Trophoblast cell (in vitro differentiated cells and primary cell): ENCODE data around the gene PRKCH.

Experiments used
- DNase-seq, 2 donors: peaks; one replicate each; pipeline ENCODE4 v3.0.0-alpha.2; 2016
- H2AFZ ChIP-seq: 2 replicates; pipeline ENCODE4 v1.6.1; 2013; ENCODE audit warnings: low read length, moderate library complexity, mild to moderate bottlenecking; ENCODE audit not compliant: insufficient read depth, poor library complexity
- H2AK5ac ChIP-seq: 2 replicates; pipeline ENCODE4 v1.6.1; 2013; ENCODE audit warnings: mild to moderate bottlenecking, low read length
- H2BK120ac ChIP-seq: 2 replicates; pipeline ENCODE4 v1.6.1; 2013; ENCODE audit warnings: low read length, mild to moderate bottlenecking, moderate library complexity; ENCODE audit not compliant: insufficient read depth, poor library complexity
- H2BK12ac ChIP-seq: 2 replicates; pipeline ENCODE4 v1.6.1; 2013; ENCODE audit warnings: mild to moderate bottlenecking, low read length, moderate library complexity
- H2BK5ac ChIP-seq: 2 replicates; pipeline ENCODE4 v1.6.1; 2013; ENCODE audit warnings: low read length, low read depth, moderate library complexity, mild to moderate bottlenecking; ENCODE audit not compliant: poor library complexity
- H3K14ac ChIP-seq: 2 replicates; pipeline ENCODE4 v1.6.1; 2013; ENCODE audit warnings: mild to moderate bottlenecking, low read length
- H3K18ac ChIP-seq: 2 replicates; pipeline ENCODE4 v1.6.1; 2013; ENCODE audit warnings: mild to moderate bottlenecking, low read length
- H3K23ac ChIP-seq: 2 replicates; pipeline ENCODE4 v1.6.1; 2013; ENCODE audit warnings: low read length
- H3K27ac ChIP-seq: 2 replicates; pipeline ENCODE4 v1.5.1; 2013; ENCODE audit warnings: low read depth, mild to moderate bottlenecking, inconsistent platforms, low read length, moderate library complexity
- H3K27me3 ChIP-seq: 2 replicates; pipeline ENCODE4 v1.6.1; 2013; ENCODE audit warnings: inconsistent platforms, mild to moderate bottlenecking, low read length, moderate library complexity; ENCODE audit not compliant: insufficient read depth
- H3K36me3 ChIP-seq, 2 experiments: 1 replicate in 1 of 2; 2 replicates in 1 of 2; pipeline ENCODE4 v1.6.1; 2013; ENCODE audit warnings: low read length in 2 of 2, mild to moderate bottlenecking in 2 of 2, moderate library complexity in 1 of 2; ENCODE audit not compliant: insufficient read depth in 2 of 2, control insufficient read depth in 1 of 2
- H3K4ac ChIP-seq: 2 replicates; pipeline ENCODE4 v1.6.1; 2013; ENCODE audit warnings: low read depth, mild to moderate bottlenecking, low read length, moderate library complexity
- H3K4me1 ChIP-seq, 2 experiments: 1 replicate in 1 of 2; 2 replicates in 1 of 2; pipeline ENCODE4 v1.6.1; 2013; ENCODE audit warnings: low read length in 2 of 2, mild to moderate bottlenecking in 2 of 2, moderate library complexity in 1 of 2; ENCODE audit not compliant: insufficient read depth in 2 of 2, control insufficient read depth in 1 of 2
- H3K4me2 ChIP-seq: 2 replicates; pipeline ENCODE4 v1.6.1; 2013; ENCODE audit warnings: inconsistent platforms, mild to moderate bottlenecking, low read length, moderate library complexity
- H3K4me3 ChIP-seq: 2 replicates; pipeline ENCODE4 v1.5.1; 2013; ENCODE audit warnings: mild to moderate bottlenecking, low read depth, low read length, inconsistent platforms
- H3K79me1 ChIP-seq: one replicate; pipeline ENCODE4 v1.6.1; 2013; ENCODE audit warnings: low read length
- H3K79me2 ChIP-seq: 2 replicates; pipeline ENCODE4 v1.6.1; 2013; ENCODE audit warnings: low read length, mild to moderate bottlenecking; ENCODE audit not compliant: control insufficient read depth, insufficient read depth, poor library complexity
- H3K9ac ChIP-seq: 2 replicates; pipeline ENCODE4 v1.6.1; 2013; ENCODE audit warnings: mild to moderate bottlenecking, low read length
- H3K9me3 ChIP-seq: 2 replicates; pipeline ENCODE4 v1.6.1; 2013; ENCODE audit warnings: low read depth, mild to moderate bottlenecking, control low read depth, inconsistent platforms, low read length; ENCODE audit not compliant: insufficient read depth
- H4K12ac ChIP-seq: 2 replicates; pipeline ENCODE4 v1.6.1; 2013; ENCODE audit warnings: low read depth, mild to moderate bottlenecking, low read length, moderate library complexity
- H4K8ac ChIP-seq: 2 replicates; pipeline ENCODE4 v1.6.1; 2013; ENCODE audit warnings: low read depth, mild to moderate bottlenecking, low read length, moderate library complexity
- H4K91ac ChIP-seq: one replicate; pipeline ENCODE4 v1.6.1; 2013; ENCODE audit warnings: low read depth, mild to moderate bottlenecking, low read length, moderate library complexity
- WGBS: extraction: QIAGEN DNeasy Blood & Tissue Kit; methylation state at CpG from one replicate; pipeline ENCODE4 v1.1.7; 2013; ENCODE audit warnings: missing lambda C conversion rate; ENCODE audit not compliant: insufficient read length, insufficient coverage; ENCODE audit errors: extremely low coverage; 5-methylcytosine and 5-hydroxymethylcytosine counted together

PRKCH gene

DNA sequence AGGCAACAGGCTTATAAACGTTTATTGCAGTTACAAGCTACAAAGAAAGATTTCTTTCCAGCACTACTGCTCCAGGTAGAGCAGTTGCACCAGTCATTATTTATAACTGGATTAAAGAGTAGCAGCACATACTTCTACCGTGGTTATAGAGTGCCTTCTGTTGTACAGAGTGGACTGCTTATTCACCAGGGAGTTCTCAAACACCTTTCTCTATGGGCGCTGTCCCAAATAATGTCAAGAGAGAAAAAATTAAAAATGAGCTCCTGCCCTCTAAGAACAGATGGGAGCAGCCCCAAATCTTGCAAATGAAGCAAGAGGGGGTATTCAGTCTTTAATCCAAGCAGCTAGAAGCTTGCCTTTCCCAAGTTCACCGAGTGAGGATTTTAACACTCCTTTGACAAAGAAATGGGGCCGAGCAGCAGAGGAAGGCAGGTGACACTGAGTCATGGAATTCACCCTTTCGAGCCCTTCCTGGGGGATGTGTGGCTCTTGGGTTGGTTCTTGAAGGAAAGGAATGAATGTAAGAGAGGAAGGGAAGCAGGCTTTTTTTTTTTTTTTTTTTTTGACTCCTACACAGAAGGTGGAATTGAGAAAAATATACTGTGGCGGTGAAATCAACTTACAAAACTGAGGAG, 181.2 kb downstream of the PRKCH start:
- no peak overlapping the region for H3K18ac ChIP-seq
- no peak overlapping the region for H3K9ac ChIP-seq
- peak overlapping the region; percentile 40 for H4K8ac ChIP-seq
- peak overlapping the region; percentile 78 for H3K27ac ChIP-seq
- H2AK5ac ChIP-seq: peak overlapping the region; percentile 43
- H2BK5ac ChIP-seq: peak overlapping the region; percentile 64
- peak in 1 of 2 donors; percentile 35 for DNase-seq
- peak overlapping the region; percentile 33 for H4K91ac ChIP-seq
- no peak overlapping the region for H4K12ac ChIP-seq
- no peaks in the 10 kb centered on the region for H3K27me3 ChIP-seq
- no peak overlapping the region for H3K4me2 ChIP-seq
- peak overlapping the region; percentile 27 for H3K14ac ChIP-seq
- H3K4me3 ChIP-seq: no peak overlapping the region
- peak overlapping the region; percentile 85 for H2BK12ac ChIP-seq
- WGBS: no CpG with 5 or more reads among the region's 7 CpGs
- no peaks in the 10 kb centered on the region for H3K9me3 ChIP-seq
- peak overlapping the region; percentile 18 for H2AFZ ChIP-seq
- H2BK120ac ChIP-seq: no peak overlapping the region
- H3K4ac ChIP-seq: peak overlapping the region; percentile 31
- peaks cover 13 to 29% of the 10 kb centered on the region in 2 experiments for H3K4me1 ChIP-seq
- peaks cover 1% of the 10 kb centered on the region for H3K79me2 ChIP-seq
- H3K23ac ChIP-seq: no peak overlapping the region
- H3K36me3 ChIP-seq: no peaks in the 10 kb centered on the region
- H3K79me1 ChIP-seq: peaks cover 37% of the 10 kb centered on the region

DNA sequence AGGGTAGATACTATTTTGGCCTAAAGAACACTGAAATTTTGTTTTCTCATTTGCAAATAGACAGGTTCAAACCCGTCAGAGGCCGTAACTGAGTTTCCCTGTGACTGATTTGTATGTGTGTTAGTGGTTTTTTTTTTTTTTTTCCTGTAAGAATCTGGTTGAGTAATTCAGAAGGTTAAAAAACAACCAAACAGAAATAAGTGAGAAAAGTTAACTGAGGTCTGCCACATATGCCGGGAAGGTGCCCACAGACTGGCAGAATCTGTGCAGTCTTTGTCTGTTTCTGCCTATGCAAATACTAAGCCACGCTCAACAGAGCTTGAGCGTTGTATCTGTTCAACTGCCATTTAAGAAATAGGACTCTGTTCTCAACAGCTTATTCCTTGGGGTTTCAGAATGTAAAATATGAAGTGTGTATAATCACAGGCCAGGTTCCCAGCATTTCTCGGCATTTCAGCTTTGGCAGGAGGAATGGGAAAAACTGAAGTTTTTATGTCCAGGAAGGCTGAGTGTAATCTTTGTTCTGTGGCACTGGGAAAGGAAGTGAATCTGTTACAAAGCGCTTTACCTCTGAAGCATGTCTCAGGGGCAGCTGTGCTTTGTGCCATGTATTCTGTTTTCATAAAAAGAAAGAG, 181.9 kb downstream of the PRKCH start:
- Histone ChIP-seq H4K12ac (no peak overlapping the region), H2AK5ac (no peak overlapping the region), H3K23ac (no peak overlapping the region), H3K18ac (no peak overlapping the region), H3K9ac (no peak overlapping the region), H3K4me3 (no peak overlapping the region), H3K79me2 (peaks cover 1% of the 10 kb centered on the region), H4K8ac (no peak overlapping the region), H2BK5ac (peak overlapping the region; percentile 21), H3K27me3 (no peaks in the 10 kb centered on the region), H2BK120ac (peak overlapping the region; percentile 83), H3K9me3 (no peaks in the 10 kb centered on the region), H2AFZ (no peak overlapping the region), H3K36me3 (no peaks in the 10 kb centered on the region), H3K27ac (peak overlapping the region; percentile 81), H3K4ac (no peak overlapping the region), H3K14ac (peak overlapping the region; percentile 13), H3K4me1 (peaks cover 13 to 29% of the 10 kb centered on the region in 2 experiments), H3K4me2 (no peak overlapping the region), H4K91ac (peak overlapping the region; percentile 84), H3K79me1 (peaks cover 37% of the 10 kb centered on the region), H2BK12ac (peak overlapping the region; percentile 18)
- DNase-seq: no peak
- no CpG with 5 or more reads among the region's 7 CpGs for WGBS

GRCh38 chr14:61504901-61505300, 183.5 kb downstream of the PRKCH start:
- H4K12ac ChIP-seq: no peak overlapping the region
- no peak overlapping the region for H2AK5ac ChIP-seq
- peak overlapping the region; percentile 89 for H2BK120ac ChIP-seq
- H3K4me1 ChIP-seq: peaks cover 8 to 22% of the 10 kb centered on the region in 2 experiments
- H2BK5ac ChIP-seq: no peak overlapping the region
- peak overlapping the region; percentile 59 for H4K91ac ChIP-seq
- no peaks in the 10 kb centered on the region for H3K36me3 ChIP-seq
- H3K4me2 ChIP-seq: no peak overlapping the region
- H3K79me1 ChIP-seq: peaks cover 32% of the 10 kb centered on the region
- no peaks in the 10 kb centered on the region for H3K27me3 ChIP-seq
- H3K14ac ChIP-seq: no peak overlapping the region
- peak in 1 of 2 donors; percentile 45 for DNase-seq
- no peak overlapping the region for H3K23ac ChIP-seq
- H2AFZ ChIP-seq: no peak overlapping the region
- no peaks in the 10 kb centered on the region for H3K79me2 ChIP-seq
- no peak overlapping the region for H3K4ac ChIP-seq
- no peaks in the 10 kb centered on the region for H3K9me3 ChIP-seq
- H2BK12ac ChIP-seq: peak overlapping the region; percentile 85
- WGBS: no CpG with 5 or more reads among the region's 2 CpGs
- H3K4me3 ChIP-seq: no peak overlapping the region
- H3K18ac ChIP-seq: no peak overlapping the region
- H3K27ac ChIP-seq: peak overlapping the region; percentile 98
- no peak overlapping the region for H4K8ac ChIP-seq
- no peak overlapping the region for H3K9ac ChIP-seq

DNA sequence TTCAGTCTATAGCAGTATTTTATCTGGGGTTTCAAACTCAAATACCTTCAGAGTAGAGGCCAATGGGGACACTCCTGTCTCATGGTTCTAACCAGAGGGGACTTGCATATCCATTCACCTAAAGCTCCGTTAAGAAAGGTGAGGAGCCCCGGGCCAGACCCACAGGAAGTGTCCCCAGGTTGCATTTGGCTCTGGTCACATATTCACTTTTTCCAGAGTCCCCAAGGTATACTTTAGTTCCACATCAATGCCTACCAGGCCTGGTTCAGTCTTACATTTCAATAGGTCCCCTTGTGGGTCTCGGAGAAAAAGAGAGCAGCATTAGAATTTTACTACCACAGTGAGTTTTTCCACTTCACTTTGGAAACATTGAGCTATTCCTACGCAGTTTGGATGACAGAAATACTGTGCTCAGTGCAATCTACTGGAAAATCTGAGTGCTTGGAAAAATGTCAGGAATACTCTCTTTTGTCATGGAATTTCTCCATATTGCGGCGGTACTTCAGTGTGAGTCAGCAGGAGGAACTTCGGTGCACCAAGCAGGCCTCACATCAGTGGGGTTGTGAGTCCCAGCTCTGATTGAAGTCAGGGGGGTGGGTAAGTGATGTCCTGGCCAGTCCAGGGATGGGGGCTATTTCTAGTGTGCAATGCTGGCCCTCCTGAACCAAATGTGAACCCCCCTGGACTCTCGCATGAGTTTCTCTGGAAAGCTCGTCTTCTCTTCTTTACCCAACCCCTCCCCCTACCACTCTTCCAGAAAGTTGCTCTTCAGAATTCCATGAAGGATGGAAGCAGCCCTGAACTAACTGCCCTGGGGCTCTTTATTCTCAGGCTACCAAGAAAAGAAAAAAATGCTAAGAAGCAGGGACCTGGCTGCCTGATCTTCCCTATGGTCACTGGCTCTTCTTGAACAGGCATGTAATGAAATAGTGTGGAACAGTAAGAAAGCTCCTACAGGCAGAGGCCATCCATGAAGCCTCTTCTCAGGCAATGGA, 184.7 kb downstream of the PRKCH start:
- Histone ChIP-seq H3K79me2 (no peaks in the 10 kb centered on the region), H3K18ac (peak overlapping the region; percentile 8), H4K91ac (peak overlapping the region; percentile 90), H3K14ac (peak overlapping the region; percentile 19), H3K9ac (no peak overlapping the region), H4K8ac (peak overlapping the region; percentile 69), H3K9me3 (no peaks in the 10 kb centered on the region), H2AFZ (no peak overlapping the region), H4K12ac (no peak overlapping the region), H3K79me1 (peaks cover 35% of the 10 kb centered on the region), H3K4me3 (no peak overlapping the region), H2BK5ac (peak overlapping the region; percentile 95), H3K4me2 (peak overlapping the region; percentile 52), H3K36me3 (peaks cover 0 to 2% of the 10 kb centered on the region in 2 experiments), H2BK12ac (peak overlapping the region; percentile 56), H3K23ac (no peak overlapping the region), H2AK5ac (peak overlapping the region; percentile 39), H2BK120ac (peak overlapping the region; percentile 93), H3K4me1 (peaks cover 9 to 24% of the 10 kb centered on the region in 2 experiments), H3K4ac (peak overlapping the region; percentile 56), H3K27me3 (no peaks in the 10 kb centered on the region), H3K27ac (peak overlapping the region; percentile 98)
- no CpG with 5 or more reads among the region's 9 CpGs for WGBS
- DNase-seq: peak; percentile 70 to 92
